Stimulated activated CD4-positive, alpha-beta T cell treated with anti-CD3 and anti-CD28 coated beads, Interleukin-15, amount 100 ng/mL, for 1 hour (primary cell): ENCODE data around the gene C9orf78.
"Not testable (repeated sequence)": the region's sequence is repeated elsewhere in the genome, so short reads cannot be mapped to it uniquely, and the experiment has no call there.

ENCODE experiments used
- DNase-seq, 2 donors: peaks; one replicate each; pipeline ENCODE4 v3.0.0-alpha.2; 2020; ENCODE audit warnings: low read depth in 1 of 2, low spot score in 1 of 2

Gene C9orf78

DNA sequence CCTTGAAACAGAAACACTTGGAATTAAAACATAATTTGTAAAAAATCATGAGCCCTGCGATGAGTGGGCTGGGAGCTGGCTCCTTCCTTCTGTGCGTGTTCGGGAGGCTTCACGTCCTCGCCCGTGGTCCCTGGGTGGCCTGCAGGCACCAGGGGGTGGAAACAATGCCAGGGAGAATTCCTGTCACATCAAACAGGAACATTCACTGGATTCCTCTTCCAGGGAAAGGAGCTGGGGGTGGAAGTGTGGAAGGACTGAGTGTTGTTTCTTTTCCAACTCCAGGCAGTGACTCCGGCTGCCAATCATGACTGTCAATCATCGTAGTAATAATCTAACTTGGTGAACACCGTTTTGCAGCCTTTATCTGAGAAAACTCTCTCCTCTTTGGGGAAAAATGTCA is 21.4 kb downstream of the C9orf78 start:
- DNase-seq: no peak

DNA sequence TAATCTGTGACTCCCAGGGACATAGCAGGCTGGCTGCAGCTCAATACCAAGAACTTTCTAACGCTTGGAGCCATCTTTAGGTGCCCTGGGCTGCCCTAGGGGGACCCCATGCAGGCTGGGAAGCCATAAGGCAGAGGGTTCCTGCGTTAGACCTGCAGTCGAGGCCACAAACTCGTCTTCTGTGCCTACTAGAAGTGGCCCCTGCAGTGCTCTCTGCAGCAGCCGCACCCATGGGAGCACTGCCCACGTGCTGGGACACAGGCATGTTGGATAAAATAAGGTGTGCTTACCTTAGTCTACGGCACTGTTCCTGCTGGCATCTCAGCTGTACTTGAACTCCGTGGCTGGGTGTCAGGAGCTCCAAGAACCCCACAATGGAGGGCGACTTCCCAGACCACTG is 22.7 kb downstream of the C9orf78 start:
- DNase-seq: no peak

- no peak for DNase-seq
Observed at GRCh38 chr9:129811967-129812363, 23.1 kb downstream of the C9orf78 start.

GRCh38 chr9:129810788-129811187 is 24.3 kb downstream of the C9orf78 start:
- DNase-seq: no peak

DNA sequence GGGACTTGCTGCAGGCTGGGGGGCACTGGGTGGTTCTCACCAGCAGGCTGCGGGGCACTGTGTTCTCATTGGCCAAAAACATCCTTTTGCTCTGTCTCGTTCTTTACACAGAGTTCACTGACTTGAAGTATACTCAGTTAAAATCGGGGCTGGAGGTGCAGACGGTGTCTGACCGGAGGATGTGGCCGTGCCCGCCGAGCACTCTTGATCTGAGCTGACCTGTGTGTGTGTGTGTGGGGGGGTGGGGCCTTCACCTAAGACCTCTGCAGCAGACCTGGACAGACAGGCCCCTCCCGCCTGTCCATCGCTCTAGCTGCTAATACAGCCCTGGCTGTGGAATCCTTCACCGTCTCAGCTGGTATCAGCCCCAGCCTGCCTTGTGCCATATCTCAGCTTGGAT is 25.0 kb downstream of the C9orf78 start:
- no peak for DNase-seq

DNA sequence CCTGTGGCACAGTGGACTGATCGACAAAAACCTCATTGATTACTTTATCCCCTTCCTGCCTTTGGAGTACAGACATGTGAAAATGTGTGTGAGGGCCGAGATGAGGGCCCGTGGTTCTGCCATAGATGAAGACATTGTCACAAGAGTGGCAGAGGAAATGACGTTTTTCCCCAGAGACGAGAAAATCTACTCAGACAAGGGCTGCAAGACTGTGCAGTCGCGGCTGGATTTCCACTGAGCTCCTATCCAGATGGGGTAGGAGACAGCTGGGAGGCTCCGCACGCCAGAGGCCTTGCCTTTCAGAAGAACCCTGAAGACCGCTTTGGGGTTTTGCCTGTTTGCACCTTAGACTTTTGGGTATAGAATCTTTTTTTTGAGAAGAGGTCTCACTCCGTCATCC is 25.7 kb downstream of the C9orf78 start:
- no peak for DNase-seq

DNA sequence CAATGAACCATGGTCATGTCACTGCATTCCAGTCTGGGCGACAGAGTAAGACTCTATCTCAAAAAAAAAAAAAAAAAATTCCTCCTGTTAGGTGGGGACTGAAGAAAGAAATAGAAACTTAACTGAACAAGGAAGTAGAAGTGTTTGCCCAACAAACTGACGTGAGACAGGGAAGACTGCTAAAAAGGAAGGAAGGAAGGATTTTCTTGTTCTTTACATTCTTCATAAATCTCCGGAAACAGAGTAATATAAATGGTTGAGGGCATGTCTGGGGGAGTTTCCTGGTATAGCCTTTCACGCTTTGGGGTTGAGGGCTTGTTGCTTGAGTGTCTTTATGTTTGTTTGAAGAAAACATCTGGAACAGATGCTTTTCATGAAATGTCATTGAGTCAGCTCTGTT is 29.0 kb downstream of the C9orf78 start:
- DNase-seq: no peak

GRCh38 chr9:129803676-129804060 is 31.4 kb downstream of the C9orf78 start:
- DNase-seq: no peak

DNA sequence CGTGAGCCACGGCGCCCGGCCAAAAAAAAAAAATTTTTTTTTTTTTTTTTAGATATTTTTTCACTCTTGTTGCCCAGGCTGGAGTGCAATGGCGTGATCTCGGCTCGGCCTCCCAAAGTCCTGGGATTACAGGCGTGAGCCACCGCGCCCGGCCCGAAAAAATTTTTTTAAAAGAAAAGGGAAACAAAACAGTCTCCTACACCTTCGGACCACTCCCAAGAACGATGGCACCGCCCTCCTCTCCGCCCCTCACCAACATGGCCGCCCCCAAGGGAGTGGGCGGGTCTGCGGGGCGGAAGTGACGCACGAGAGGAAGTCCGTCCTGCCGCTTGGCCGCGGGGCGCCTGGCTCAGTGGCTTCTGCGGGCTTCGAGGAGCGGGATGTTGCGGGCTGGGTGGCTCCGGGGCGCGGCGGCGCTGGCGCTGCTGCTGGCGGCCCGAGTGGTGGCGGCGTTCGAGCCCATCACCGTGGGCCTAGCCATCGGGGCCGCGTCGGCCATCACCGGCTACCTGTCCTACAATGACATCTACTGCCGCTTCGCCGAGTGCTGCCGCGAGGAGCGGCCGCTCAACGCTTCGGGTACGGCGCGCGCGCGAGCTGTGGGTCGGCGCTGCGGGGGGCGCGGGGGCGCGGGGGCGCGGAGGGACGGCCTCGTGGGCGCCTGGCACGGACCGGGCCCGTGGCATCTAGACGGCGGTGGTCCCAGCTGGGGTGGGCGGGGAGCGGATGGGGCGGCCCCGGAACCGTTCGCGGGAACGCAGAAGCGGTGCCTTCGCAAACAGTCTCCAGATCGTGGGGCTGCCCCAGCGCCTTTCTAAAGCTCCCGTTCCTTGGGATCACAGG is 32.0 kb downstream of the C9orf78 start, which contains the start of gene TOR1B:
Gene TOR1B, plus strand, starts transcription at position 352 of the 843 bp plus-strand sequence. Its CDS starts 29 bp downstream, at position 381.
- peak; percentile 87 to 92 for DNase-seq

GRCh38 chr9:129801504-129801903 is 33.6 kb downstream of the C9orf78 start:
- no peak for DNase-seq

DNA sequence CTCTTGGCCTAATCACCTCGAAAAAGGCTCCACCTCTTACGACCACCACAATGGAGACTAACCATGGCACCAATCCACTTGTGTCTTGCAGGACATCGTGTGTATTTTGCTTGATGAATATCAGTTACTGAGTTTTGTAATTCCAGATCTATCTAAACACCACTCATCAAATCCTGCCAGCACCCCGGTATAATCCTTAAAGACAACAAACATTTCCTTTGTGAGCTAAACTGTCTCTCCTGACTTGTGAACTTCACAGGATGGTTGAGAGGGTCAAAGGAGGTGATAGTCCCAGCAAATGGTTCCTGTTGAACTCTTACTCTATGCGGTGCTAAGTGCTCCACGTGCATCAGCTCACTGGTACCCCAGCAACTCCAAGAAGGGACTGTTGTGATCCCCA is 36.1 kb downstream of the C9orf78 start:
- no peak for DNase-seq

- DNase-seq: not testable (repeated sequence)
Observed at GRCh38 chr9:129796029-129796428, 39.0 kb downstream of the C9orf78 start.

DNA sequence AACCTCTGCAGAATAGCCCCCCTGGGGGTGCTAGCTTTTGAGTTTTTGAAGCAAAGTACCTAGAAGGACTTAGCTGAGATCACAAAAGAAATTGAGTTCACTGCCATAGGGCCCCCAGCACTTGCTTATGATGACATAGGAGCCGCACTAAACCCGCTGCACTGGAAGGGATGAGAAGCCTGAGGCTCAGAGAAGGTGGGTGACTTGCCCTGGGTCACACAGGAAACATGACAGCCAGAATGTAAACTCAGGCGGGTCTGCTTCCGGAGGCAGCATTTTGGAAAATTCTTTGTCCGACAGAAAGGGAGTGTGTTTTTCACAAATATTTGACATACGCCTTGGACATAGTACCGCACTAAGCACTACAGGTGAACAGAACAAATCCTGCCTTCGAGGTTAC is 40.5 kb downstream of the C9orf78 start:
- DNase-seq: no peak

DNA sequence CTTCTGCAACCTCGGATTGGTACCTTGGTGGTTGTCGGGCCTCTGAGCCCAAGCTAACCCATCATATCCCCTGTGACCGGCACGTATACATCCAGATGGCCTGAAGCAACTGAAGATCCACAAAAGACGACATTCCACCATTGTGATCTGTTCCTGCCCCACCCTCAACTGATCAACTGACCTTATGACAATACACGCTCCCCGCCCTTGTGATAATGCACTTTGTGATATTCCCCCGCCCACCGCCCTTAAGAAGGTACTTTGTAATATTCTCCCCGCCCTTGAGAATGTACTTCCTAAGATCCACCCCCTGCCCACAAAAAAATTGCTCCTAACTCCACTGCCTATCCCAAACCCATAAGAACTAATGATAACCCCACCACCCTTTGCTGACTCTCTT is 48.6 kb downstream of the C9orf78 start:
- no peak for DNase-seq

DNA sequence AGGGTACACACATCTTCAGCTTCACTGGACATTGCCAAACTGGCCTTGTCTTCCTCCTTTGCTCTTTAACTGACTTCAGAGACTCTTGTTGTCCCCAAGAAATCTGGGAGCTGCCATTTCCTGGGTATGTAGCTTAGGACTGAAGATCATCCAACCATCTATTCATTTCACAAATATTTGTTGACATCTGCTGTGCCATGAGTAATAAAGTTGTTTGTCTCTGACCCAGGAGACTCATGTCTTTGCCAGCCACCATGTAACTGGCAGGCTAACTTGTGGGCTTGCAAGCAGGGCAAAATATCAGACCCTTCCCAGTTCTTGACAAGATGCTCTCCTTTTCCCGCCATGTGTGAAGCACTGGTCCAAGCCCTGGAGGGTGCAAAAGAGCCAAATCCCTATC is 49.2 kb downstream of the C9orf78 start:
- no peak for DNase-seq

- not testable (repeated sequence) for DNase-seq
Observed at GRCh38 chr9:129784970-129785369, 50.1 kb downstream of the C9orf78 start.

GRCh38 chr9:129783516-129784361 is 51.3 kb downstream of the C9orf78 start:
- peak; percentile 35 to 50 for DNase-seq

- DNase-seq: no peak
Observed at GRCh38 chr9:129781981-129782380, 53.1 kb downstream of the C9orf78 start.

GRCh38 chr9:129781131-129781530 is 53.9 kb downstream of the C9orf78 start:
- DNase-seq: no peak

DNA sequence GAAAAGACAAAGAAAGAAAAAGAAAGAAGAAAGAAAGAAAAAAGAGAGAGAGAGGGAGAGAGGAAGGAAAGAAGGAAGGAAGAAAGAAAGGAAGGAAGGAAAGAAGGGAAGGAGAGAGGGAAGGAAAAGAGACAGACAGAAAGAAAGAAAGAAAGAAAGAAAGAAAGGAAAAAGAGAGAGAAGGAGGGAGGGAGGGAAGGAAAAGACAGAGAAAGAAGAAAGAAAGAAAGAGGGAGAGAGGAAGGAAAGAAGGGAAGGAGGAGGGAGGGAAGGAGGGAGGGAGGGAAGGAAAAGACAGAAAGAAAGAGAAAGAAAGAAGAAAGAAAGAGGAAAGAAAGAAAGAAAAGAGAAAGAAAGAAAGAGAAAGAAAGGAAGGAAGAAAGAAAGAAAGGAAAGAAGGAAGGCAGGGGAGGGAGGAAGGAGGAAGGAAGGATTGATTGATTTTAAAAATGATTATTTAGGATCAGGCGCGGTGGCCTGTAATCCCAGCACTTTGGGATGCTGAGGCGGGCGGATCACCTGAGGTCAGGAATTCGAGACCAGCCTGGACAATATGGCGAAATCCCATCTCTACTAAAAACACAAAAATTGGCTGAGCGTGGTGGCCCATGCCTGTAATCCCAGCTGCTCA is 55.4 kb downstream of the C9orf78 start:
- DNase-seq: no peak

- DNase-seq: no peak
Observed at GRCh38 chr9:129778469-129778868, 56.6 kb downstream of the C9orf78 start.

- DNase-seq: no peak
Observed at GRCh38 chr9:129777769-129778130, 57.3 kb downstream of the C9orf78 start.
